DND-41 (cell line): ENCODE results near the gene HEPACAM2.

Experiments
- ATAC-seq: fragments of 200-7000 bp; cut with Tn5 transposase; 3 replicates; pipeline ENCODE4 v1.9.1; 2021; ENCODE audit warnings: low read depth; ENCODE audit not compliant: insufficient read depth
- DNase-seq: peaks from one replicate; pipeline ENCODE4 v3.0.0-alpha.2; 2020
- H2AFZ ChIP-seq: 2 replicates; pipeline ENCODE4 v1.6.0; 2012; ENCODE audit warnings: low read depth, low read length
- H3K27ac ChIP-seq: 2 replicates; pipeline ENCODE4 v1.5.1; 2012; ENCODE audit warnings: low read length, inconsistent platforms
- H3K27me3 ChIP-seq: fragments of 200-600 bp; sonication (generic); 2 replicates; pipeline ENCODE4 v1.6.0; 2012; ENCODE audit warnings: low read length, mild to moderate bottlenecking, inconsistent platforms; ENCODE audit not compliant: insufficient read depth, poor library complexity
- H3K36me3 ChIP-seq: 2 replicates; pipeline ENCODE4 v1.5.1; 2012; ENCODE audit warnings: low read length, inconsistent platforms; ENCODE audit not compliant: insufficient read depth
- H3K4me1 ChIP-seq: 2 replicates; pipeline ENCODE4 v1.5.1; 2012; ENCODE audit warnings: mild to moderate bottlenecking, low read length; ENCODE audit not compliant: insufficient read depth
- H3K4me2 ChIP-seq: 2 replicates; pipeline ENCODE4 v1.6.0; 2012; ENCODE audit warnings: mild to moderate bottlenecking, moderate library complexity, low read length, inconsistent platforms; ENCODE audit not compliant: insufficient read depth
- H3K4me3 ChIP-seq, 2 experiments: fragments of 200-600 bp in 1 of 2; shearing (Covaris generic) in 1 of 2; 2 replicates each; pipeline ENCODE4 v1.5.1; 2012 to 2016; ENCODE audit warnings: inconsistent platforms in 2 of 2, low read length in 2 of 2, mild to moderate bottlenecking in 2 of 2, low read depth in 1 of 2, moderate library complexity in 1 of 2
- H3K79me2 ChIP-seq: 2 replicates; pipeline ENCODE4 v1.6.0; 2012; ENCODE audit warnings: low read length, inconsistent platforms; ENCODE audit not compliant: insufficient read depth
- H3K9ac ChIP-seq: 2 replicates; pipeline ENCODE4 v1.6.0; 2012; ENCODE audit warnings: low read depth, mild to moderate bottlenecking, inconsistent platforms, low read length, moderate library complexity
- H3K9me3 ChIP-seq: 2 replicates; pipeline ENCODE4 v1.5.1; 2012; ENCODE audit warnings: low read length, moderate library complexity, mild to moderate bottlenecking, inconsistent platforms; ENCODE audit not compliant: insufficient read depth, severe bottlenecking
- H4K20me1 ChIP-seq: 2 replicates; pipeline ENCODE4 v1.6.0; 2012; ENCODE audit warnings: low read length; ENCODE audit not compliant: insufficient read depth
- EZH2 ChIP-seq: IDR thresholded peaks from 3 replicates; pipeline ENCODE4 v1.6.1; 2012; ENCODE audit warnings: borderline replicate concordance, low read depth, mild to moderate bottlenecking, moderate library complexity, low read length, inconsistent platforms; ENCODE audit not compliant: severe bottlenecking
- TF ChIP-seq, protein P1 (sequence below): IDR thresholded peaks from 2 replicates; pipeline ENCODE4 v1.5.1; 2012; ENCODE audit warnings: borderline replicate concordance, low read length, moderate library complexity, mild to moderate bottlenecking; ENCODE audit not compliant: poor library complexity, severe bottlenecking; ENCODE audit errors: extremely low read depth

HEPACAM2 gene

DNA sequence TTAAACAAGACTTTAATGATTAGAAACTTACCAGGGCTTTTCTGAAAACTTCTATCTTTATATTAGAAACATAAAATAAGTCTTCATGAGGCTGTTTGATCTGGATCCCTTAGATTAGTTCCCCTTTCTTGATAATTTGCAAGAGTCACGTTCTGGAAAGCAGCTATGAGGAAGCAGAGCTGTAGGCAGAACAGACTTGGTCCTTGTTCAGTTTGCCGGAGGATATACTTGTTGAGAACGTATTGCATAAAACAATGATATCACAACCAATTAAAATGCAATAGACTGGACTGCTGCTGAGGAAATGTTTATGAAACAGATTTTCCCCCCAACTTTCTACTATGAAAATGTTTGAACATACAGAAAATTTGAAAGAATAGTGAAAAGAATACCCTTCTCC is 80.9 kb downstream of the HEPACAM2 start:
- Histone ChIP-seq H3K4me2 (peak overlapping the region; percentile 88; the same call in 1 of the 2 replicates), H2AFZ (no peak overlapping the region)
- no peak for ATAC-seq

DNA sequence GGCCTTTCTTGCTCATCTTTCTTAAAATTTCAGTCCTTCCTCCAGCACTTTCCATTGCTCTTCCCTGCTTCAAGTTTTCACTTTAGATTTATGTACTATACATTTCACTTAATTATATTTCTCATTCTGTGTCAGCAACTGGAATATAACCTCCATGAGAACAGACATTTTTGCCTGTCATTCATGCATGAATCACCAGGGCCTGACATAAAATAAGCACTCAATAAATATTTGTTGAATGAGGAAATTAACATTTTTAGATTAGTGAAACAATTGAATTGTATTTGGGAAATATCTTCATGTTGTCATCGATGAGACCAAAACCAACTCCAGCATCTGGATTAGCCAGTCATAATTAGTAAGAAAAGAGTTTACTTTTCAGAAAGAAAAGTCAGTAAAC is 84.1 kb downstream of the HEPACAM2 start:
- Histone ChIP-seq H3K4me2 (no peak overlapping the region), H3K4me3 (no peak overlapping the region), H2AFZ (no peak overlapping the region), H3K9me3 (no peaks in the 10 kb centered on the region), H3K27me3 (no peaks in the 10 kb centered on the region), H3K9ac (no peak overlapping the region), H3K4me1 (peaks cover 15% of the 10 kb centered on the region), H3K79me2 (peaks cover 15% of the 10 kb centered on the region), H3K36me3 (peaks cover 66% of the 10 kb centered on the region), H3K27ac (no peak overlapping the region), H4K20me1 (no peaks in the 10 kb centered on the region)
- ATAC-seq (no peak), DNase-seq (no peak)
- TF ChIP-seq, protein P1, sequence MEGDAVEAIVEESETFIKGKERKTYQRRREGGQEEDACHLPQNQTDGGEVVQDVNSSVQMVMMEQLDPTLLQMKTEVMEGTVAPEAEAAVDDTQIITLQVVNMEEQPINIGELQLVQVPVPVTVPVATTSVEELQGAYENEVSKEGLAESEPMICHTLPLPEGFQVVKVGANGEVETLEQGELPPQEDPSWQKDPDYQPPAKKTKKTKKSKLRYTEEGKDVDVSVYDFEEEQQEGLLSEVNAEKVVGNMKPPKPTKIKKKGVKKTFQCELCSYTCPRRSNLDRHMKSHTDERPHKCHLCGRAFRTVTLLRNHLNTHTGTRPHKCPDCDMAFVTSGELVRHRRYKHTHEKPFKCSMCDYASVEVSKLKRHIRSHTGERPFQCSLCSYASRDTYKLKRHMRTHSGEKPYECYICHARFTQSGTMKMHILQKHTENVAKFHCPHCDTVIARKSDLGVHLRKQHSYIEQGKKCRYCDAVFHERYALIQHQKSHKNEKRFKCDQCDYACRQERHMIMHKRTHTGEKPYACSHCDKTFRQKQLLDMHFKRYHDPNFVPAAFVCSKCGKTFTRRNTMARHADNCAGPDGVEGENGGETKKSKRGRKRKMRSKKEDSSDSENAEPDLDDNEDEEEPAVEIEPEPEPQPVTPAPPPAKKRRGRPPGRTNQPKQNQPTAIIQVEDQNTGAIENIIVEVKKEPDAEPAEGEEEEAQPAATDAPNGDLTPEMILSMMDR: no peak
- no peak for TF ChIP-seq EZH2

More for the DNA sequence above, 80.9 kb downstream of the HEPACAM2 start:
- Histone ChIP-seq H3K9me3 (no peaks in the 10 kb centered on the region), H3K4me3 (no peak overlapping the region), H3K79me2 (peaks cover 22% of the 10 kb centered on the region), H4K20me1 (no peaks in the 10 kb centered on the region), H3K9ac (no peak overlapping the region), H3K36me3 (peaks cover 44% of the 10 kb centered on the region), H3K27ac (no peak overlapping the region), H3K27me3 (no peaks in the 10 kb centered on the region), H3K4me1 (peaks cover 27% of the 10 kb centered on the region)
- TF ChIP-seq EZH2: no peak
- TF ChIP-seq, protein P1: no peak
- DNase-seq: no peak

DNA sequence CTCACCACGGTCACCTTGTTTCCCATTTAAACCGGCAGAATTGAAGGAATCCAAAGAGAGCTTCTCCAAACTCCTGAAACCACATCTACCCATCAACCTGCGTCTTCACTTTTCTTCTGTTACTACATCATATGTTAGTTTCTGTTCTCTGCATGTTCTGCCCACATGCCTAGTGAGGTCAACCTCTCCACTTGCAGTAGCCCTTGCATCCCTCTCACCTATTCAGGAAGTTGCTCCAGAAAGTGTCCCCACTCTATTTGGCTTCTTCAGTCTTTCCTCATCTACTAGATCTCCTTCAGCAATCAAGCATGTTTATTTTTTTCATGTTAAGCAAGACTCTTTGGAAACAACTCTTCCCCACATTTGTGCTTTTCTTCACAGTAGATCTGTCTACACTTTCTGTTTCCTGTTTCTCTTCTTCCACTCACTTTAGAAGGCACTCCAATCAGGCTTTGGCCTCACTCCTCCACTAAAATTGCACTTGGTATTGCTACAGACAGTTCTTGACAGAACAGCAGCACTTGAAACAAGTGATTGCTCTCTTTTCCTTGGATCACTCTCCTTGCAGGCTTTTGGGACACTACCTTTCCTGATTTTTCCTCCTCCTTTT is 85.6 kb downstream of the HEPACAM2 start:
- no peak for TF ChIP-seq EZH2
- TF ChIP-seq, protein P1: no peak
- H3K36me3 ChIP-seq: peaks cover 76% of the 10 kb centered on the region
- peaks cover under 1% of the 10 kb centered on the region; the same call in 1 of the 2 replicates for H3K4me1 ChIP-seq
- H3K9ac ChIP-seq: no peak overlapping the region
- no peaks in the 10 kb centered on the region for H3K27me3 ChIP-seq
- H3K4me3 ChIP-seq: no peak overlapping the region
- H2AFZ ChIP-seq: no peak overlapping the region
- H3K27ac ChIP-seq: no peak overlapping the region
- H3K4me2 ChIP-seq: no peak overlapping the region
- ATAC-seq (no peak), DNase-seq (no peak)
- H3K9me3 ChIP-seq: no peaks in the 10 kb centered on the region
- H4K20me1 ChIP-seq: no peaks in the 10 kb centered on the region
- peaks cover under 1% of the 10 kb centered on the region; the same call in 1 of the 2 replicates for H3K79me2 ChIP-seq
